Sigmoid colon (tissue), 4 donors: Measurements from ENCODE around the gene RPTOR.

Experiments
- CTCF ChIP-seq, 4 experiments: fragments of 450-650 bp in 3 of 4; fragments of 200-600 bp in 1 of 4; IDR thresholded peaks; one replicate each; pipeline ENCODE4 v1.5.1; 2016 to 2019; ENCODE audit warnings: antibody characterized with exemption in 4 of 4, mild to moderate bottlenecking in 3 of 4, moderate library complexity in 2 of 4
- POLR2A ChIP-seq, 2 donors: fragments of 450-650 bp; IDR thresholded peaks; one replicate each; pipeline ENCODE4 v1.6.1; 2016; ENCODE audit warnings: antibody characterized with exemption in 2 of 2, mild to moderate bottlenecking in 2 of 2, moderate library complexity in 2 of 2
- POLR2AphosphoS5 ChIP-seq, 4 donors: sonication (generic); formaldehyde crosslinking; IDR thresholded peaks; one replicate each; pipeline ENCODE4 v1.6.1; 2017; ENCODE audit warnings: antibody characterized with exemption in 4 of 4

- no peak for TF ChIP-seq CTCF (IDR thresholded peaks at IDR 0.05)
- TF ChIP-seq POLR2A (IDR thresholded peaks at IDR 0.05), result no peak
- no peak for TF ChIP-seq POLR2AphosphoS5 (IDR thresholded peaks at IDR 0.05)
Measured at GRCh38 chr17:80712089-80712488, 167.5 kb downstream of the RPTOR start.
